Measurements from ENCODE around the gene ITIH4.
"Not testable (repeated sequence)": the region's sequence is repeated elsewhere in the genome, so short reads cannot be mapped to it uniquely, and the experiment has no call there.

ITIH4 gene

GRCh38 chr3:52779837-52780585, 50.5 kb downstream of the ITIH4 start:
- no peak for DNase-seq

DNA sequence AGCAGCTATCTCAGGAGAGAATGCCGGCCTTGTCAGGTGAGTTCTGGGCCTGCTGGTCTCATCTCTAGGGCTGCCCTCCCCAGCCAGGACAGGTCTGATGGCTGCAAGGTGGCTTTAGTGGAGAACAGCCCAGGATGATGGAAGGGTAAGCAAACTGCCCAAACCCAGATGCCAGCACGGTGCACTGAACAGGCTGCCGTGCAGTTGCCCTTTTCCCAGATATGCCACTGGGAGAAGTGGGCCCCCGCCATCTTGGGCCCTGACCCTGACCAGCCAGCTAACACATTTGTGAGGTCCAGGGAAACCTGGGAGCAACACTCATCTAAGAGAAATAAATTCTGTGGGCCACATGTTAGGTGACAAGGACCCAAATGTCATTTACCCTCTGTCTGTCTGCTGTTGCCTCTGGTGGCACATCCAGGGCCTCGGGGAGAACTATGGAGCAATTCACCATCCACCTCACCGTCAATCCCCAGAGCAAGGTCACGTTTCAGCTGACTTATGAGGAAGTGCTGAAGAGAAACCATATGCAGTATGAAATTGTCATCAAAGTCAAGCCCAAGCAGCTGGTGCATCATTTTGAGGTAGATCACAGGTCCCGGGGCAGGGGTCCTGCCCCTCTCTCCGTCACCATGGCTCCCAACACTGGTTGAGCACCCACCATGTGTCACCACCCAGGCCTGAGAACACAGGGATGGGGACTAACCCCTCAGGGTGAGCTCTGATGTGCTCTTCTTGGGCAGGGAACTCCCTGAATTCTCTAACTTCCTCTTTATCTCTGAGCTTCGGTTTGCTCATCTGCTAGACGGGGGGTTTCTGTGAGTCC, 51.2 kb downstream of the ITIH4 start:
- no peak for DNase-seq

DNA sequence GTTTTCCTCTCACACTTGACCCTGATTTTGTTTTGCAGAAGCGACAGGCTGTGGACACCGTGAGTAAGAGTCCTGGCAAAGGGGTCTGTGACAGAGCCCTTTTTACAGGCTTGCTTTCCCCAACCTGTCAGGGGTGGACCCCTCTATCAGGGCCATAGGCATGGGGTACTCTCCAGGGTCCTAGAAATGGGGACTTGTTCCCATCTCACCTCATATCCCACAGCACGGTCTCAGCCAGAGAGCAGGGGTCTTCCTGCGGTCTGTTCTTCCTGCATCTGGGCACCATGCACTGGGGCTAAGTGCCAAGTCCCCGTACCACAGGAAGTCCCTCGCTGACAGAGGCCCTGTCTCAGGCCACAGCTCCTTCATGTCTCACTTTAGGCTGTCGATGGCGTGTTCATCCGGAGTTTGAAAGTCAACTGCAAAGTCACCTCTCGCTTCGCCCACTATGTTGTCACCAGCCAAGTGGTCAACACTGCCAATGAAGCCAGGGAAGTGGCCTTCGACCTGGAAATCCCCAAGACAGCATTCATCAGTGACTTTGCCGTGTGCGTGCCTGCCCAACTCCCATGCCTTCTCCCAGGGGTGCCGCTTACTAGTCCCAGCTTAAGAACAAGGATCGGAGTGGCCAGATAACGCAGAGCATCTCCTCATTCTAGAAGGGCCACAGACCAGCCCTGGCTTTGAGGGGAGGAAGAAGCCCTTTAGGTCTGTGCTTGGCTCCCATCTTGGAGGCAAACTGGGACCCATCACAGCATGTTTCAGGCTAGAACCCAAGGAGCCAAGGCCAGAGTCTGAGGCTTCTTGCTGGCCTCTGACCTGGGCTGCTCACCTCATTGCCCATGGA, 52.3 kb downstream of the ITIH4 start:
- no peak for DNase-seq

DNA sequence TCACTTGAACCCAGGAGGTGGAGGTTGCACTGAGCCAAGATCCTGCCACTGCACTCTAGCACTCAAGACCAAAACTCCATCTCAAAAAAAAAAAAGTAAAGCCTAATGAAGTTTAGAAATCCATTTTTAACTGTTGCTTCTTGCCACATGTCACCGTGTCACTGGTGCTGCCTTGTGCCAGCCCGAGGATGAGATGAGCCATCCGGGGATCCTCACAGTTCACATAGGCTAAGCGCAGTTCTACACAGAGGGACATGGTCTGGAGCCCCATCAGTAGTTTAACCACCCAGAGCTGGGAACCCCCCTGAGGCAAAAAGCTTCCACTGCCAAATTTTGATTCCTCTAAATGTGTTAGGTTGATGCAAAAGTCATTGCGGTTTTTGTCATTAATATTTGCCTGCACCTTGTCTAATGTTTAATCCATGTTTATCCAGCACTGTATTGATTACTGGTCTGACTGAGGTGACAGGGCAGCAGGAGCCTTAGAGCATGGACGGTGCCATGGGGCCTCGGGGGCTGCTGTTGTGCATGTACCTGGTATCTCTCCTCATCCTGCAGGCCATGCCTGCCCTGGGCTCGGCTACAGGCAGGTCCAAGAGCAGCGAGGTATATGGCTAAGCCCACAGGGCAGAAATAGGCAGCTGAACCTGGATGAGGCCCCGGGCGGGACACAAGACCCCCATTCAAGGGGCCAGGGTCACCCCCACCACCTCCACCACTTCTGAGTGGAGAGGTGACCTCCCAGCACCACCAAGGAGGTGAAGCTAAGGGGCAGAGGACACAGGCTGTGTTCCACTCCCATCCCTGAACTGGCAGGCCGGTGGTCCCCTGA, 53.1 kb downstream of the ITIH4 start, which contains the start of gene ITIH1:
ITIH1 (plus strand) TSS at position 473 of the 832 bp plus-strand sequence; CDS start at position 490, 17 bp downstream.
- no peak for DNase-seq

- not testable (repeated sequence) for DNase-seq
Measured at GRCh38 chr3:52776486-52776885, 54.0 kb downstream of the ITIH4 start.

DNA sequence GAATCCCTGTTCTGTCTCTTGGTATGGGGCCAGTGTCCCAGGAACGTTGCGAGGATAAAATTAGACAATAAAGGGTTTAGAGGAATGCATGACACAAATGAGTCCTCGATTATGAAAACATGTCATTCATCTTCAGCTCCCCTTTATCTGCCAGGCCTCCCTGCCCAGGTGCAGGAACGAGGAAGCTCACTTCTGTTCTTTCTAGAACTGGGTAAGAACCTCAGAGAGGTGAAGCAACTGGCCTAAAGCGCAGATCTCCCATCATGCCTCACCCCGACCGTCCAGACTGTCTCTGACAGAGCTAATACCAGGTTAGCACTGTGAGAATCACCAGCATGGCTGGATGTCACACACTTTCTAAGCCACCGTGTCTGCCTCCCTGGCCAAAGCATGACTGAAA, 54.6 kb downstream of the ITIH4 start:
- no peak for DNase-seq

DNA sequence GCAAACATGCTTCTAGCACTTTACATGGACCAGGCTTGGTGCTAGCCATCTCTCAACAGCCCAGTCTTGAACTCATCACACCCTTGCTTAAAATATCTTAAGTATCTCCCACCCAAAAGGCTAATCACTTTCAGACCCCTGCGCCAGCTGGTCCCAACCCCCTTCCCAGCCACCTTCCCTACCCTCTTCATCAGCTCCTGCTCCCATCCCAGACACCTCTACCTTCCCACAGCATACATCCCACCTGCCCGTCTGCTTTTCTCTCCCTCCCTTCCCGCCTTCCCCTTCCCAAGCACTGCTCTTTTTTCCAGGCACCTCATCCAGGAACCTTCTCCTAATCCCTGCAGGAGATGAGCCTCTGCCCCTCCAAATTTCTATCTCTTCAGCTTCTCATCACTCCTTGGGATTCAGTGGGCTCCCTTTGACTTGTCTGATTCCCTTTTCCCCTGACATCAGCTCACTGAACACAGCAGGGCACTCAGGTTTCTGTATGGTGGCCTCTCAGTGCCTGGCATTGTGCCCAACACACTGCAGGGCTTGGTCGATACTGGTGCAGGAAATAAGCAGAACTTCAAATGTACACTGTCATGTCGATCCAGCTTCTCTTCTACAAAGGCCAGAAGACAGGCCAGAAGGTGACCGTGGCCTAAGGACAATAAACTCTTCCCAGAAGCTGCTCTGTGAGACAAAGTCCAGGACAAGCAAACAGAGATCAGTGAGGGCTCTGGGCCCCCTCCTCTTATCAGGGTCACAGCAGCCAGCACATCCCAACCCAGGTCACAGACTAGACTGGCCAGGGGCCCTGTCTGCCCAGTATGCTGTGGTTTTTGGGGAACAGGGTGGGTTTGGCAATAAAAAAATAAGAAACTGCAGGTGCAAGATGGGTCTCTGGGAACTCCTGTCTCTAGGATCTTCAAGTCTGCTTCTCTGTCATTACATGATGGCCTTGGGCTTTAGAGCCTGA, 55.3 kb downstream of the ITIH4 start:
- DNase-seq: no peak

DNA sequence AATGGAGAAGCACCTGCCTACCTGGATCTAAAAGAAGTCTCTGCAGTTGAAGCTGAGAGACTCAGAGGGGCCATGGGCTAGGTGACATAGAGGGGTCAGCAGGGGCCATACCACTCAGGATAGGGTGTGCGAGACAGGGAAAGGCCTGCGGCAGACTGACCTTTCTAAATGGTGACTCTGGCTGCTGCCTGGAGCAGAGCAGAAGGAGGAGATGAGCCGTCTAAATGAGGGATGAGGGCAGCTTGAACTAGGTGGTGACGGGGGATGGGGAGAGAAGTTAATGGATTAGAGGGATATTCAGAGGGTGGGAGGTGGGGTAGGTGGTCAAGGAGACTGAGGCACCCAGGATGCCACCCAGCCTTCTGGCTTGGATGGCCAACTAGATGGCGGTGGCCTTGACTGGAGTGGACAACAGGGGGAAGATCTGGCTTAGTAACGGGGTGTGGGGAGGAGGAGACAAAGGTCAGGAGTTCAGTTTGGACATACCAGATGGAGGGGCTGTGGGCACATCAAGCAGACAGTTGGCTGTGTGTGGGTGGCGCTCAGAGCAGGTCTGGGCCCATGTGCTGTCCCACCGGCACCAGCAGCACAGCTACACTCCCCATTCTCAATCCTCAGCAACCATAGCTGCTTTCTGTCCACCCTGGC, 56.3 kb downstream of the ITIH4 start:
- no peak for DNase-seq

- no peak for DNase-seq
Measured at GRCh38 chr3:52773361-52774065, 57.0 kb downstream of the ITIH4 start.

DNA sequence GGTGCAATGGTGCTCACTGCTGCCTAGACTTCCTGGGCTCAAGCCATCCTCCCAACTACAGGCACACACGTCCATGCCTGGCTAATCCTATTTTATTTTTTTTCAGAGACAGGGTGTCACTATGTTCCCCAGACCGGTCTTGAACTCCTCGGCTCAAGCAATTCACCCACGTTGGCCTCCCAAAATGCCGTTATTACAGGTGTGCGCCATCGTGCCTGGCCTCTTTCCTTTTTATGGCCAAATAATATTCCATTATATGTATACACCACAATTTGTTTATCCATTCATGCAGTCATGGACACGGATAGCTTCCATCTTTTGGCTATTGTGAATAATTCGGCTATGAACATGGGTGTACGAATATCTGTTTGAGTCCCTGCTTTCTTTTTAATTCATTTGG, 58.8 kb downstream of the ITIH4 start:
- DNase-seq: no peak

DNA sequence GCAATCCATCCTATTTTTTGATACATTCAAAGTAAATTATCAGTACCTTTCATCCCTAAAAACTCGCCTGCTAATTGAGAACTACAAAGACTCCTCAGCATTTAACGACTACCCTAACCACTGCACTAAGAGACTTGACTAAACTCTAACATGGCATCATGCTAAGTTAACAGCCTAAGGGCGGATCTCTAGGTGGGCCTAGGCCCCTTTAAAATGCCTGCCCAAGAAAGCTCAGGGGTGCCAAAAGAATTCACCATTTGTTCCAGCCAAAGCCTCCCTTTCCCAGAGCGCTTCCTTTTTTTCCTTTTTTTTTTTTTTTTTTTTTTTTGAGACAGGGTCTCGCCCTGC, 59.2 kb downstream of the ITIH4 start:
- no peak for DNase-seq

- DNase-seq: peak; percentile 67
Measured at GRCh38 chr3:52770496-52771333, 59.8 kb downstream of the ITIH4 start, which contains the start of gene NEK4. Gene NEK4 (minus strand): TSS chr3:52770940. CDS start chr3:52770746, 194 bp downstream.

- DNase-seq: no peak
Measured at GRCh38 chr3:52769786-52770455, 60.6 kb downstream of the ITIH4 start.

DNA sequence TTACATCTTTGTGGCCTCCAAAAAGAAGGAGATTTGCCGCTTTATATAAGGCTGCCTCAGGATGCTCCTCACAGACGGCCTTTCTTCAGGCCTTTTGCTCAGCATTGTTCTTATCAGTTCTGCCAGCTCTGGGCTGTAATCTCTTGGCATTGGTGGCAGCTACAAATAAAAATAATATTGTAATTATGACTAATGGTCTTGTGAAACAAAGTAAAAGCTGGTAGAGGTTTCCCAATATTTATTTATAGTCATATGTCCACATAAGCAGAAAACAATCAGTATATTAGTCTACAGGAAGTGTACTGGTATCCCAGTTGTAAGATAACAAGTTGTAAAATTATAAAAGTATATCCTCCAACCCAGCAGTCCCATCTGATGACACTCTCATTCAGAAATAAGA, 67.0 kb downstream of the ITIH4 start:
- DNase-seq: no peak
